Activated naive CD4-positive, alpha-beta T cell (primary cell): ENCODE data around the gene KCNK18.

Source experiments
- DNase-seq, 4 experiments: peaks; one replicate each; lab custom pipeline; 2025; lab: John Stamatoyannopoulos, UW

The KCNK18 gene

DNA sequence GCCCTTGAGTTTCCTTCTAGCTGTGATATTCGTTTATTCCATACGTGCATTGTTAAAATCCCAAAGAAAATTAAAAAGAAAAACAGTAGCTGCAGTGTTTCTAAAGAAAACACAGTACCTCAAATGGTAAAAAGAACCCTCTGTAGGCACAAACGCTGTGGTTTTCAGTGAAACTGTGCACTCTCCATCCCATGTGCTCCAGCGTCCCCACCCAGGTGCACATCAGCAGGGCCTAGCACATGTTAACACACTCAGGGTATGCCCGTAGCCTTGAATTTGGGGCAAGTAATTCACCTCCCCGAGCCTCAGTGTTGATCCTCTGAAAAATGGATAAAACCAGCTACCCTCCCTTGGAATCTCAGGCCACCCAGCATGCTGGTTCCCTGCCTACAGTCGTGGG is 53.1 kb downstream of the KCNK18 start:
- no peak for DNase-seq

DNA sequence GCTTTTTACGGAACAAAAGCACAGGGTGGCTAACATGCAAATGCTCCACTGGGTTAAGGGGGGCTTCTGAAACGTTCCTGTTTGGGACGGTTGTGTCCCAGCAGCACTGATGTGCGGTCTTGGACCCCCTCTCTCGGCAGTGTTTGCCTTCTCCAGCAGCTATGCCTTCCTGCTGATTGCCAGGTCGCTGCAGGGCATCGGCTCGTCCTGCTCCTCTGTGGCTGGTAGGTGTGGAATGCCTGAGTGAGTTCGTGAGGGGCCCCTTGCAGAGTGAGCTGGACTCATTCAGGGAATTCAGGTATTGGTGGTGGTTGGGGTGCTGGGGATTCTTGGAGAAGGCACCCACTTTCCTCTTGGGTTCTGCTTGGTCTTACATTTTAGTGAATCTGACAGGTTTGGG is 56.6 kb downstream of the KCNK18 start:
- no peak for DNase-seq

DNA sequence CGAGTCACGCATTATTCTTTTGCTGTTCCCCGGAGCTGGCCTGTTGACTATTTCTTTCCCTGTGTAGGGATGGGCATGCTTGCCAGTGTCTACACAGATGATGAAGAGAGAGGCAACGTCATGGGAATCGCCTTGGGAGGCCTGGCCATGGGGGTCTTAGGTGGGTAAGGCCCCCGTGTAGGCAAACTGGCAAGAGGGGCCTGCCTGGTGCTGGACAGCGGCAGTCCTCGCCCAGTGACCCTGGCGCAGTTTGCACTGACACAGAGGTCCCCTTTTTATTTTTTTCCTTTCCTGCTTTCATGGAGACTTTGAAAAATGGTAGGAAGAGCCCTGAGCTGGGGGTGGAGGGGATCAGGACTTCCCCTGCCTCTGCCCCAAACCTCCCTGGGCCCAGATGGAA is 57.0 kb downstream of the KCNK18 start:
- DNase-seq = no peak

DNA sequence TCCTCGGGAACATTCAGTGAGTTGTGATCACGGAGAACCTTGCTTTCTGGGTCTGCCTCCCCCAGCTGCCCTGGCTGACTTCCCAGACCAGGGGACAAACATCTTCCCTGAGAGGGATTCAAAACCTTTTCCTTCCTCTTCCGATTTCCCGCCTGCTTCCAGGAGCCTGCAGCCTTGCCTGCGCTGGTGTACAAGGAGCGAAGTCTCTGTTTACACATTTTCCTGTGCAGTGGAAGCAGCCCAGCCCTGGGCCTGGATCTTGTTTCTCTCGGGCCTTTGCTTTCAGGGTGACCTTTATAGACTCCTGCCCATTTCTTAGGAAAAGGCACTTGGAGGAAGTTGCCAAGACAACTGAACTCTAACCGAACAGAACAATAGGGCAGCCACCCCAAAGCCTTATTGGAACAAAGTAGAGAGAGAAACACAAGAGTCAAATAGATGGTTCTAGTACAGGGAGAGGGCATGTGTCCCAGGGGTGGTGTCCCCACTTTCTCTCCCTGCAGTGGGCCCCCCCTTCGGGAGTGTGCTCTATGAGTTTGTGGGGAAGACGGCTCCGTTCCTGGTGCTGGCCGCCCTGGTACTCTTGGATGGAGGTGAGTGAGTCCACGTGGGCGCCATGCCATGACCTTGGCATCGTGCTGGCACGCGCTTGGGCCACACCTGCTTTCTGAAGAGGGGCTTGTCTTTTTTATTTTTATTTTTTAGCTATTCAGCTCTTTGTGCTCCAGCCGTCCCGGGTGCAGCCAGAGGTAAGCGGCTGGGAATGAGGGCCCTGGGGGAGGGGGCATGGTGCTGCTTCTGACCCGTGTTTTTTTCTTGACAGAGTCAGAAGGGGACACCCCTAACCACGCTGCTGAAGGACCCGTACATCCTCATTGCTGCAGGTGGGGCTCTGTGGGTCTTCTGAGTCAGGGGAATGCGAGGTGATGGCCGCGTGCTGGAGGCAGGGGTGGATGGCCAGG is 57.8 kb downstream of the KCNK18 start:
- DNase-seq = no peak

DNA sequence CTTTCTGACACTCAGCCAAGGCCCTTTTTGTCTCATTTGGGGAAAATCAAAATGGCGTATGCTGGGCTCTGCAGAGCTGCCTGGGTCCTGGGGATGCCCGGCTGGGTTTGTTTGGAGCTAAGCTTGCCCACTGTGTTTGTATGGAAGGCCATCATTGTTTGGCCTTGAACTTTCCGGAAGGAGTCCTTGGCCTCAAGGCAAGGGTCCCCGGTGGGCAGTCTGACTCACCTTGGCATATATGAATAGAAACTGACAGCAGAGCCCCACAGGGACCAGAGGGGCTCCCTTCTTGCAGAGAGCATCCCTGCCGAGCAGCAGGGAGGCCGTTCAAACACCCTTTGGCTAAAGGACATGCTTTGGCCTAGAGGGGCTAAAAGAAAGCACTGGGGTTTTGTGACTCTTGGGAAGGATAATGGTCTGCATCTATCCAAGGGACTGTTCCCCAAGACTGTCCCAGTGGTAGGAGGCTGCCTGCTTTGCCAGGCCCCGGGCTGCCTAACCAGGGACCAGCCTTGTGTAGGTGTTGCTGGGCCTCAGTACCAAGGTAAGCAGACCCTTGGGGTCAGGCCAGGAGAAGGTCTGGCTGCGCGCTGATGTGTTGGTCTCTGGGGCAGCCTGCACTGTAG is 58.7 kb downstream of the KCNK18 start:
- no peak for DNase-seq

DNA sequence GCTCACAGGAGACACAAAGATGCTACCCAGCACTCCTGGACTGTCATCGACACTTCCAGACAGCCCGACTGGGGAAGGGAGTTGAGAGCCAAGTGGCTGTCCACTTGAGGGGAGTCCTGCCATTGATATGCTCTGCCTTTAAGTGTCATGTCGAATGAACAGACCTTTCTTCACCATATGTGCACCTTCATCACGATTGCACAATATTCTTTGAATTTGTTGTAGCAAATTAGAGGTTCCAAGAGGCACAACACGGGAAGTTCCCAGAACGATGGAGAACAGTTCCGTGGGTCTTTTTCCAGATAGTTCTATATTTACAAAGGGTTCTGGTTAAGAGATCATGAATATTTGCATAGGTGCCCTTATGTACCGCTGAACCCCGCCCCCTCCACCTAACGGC is 59.6 kb downstream of the KCNK18 start:
- DNase-seq = no peak

DNA sequence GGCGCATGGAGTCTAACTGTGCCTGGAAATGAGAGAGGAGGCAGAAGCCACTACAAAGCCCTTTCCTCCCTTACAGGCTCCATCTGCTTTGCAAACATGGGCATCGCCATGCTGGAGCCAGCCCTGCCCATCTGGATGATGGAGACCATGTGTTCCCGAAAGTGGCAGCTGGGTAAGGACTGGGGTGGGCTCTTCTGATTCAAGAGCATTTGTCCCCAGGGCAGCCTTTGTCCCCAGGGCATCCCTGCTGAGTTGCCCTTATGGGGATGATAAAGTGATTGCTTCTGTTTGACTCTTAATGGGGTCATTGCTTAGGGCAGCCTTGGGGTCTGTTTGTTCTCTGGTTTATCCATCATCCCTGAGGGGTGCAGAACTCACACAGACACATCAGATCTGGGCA is 60.4 kb downstream of the KCNK18 start:
- DNase-seq = no peak

DNA sequence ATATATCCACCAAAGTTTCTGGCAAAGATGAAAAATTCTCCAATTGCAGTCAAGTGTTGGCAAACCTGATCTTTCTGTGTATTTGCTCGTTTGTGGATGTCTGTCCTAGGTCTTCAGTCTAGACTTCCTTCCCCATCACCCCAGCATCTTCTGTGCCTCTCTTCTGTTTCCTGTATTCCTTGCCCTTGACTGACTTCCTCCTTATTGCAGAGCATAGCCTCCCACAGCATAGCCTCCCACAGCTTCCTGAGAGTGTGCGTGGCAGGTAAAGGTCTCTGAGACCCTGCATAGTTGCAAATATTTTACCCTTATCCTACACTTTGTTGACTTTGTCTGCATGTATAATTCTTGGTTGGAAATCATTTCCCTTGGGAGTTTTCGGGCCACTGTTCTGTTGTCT is 62.0 kb downstream of the KCNK18 start:
- DNase-seq = no peak
